NCI-H1092 treated with DMSO at 0.1 percent for 48 hours (cell line): ENCODE results near the gene ZMIZ1.

Experiments used
- DNase-seq: peaks from one replicate; lab custom pipeline; 2025; lab: John Stamatoyannopoulos, UW

ZMIZ1 gene

GRCh38 chr10:79208251-79208983 is 139.7 kb downstream of the ZMIZ1 start:
- no peak for DNase-seq

- DNase-seq, result no peak
Observed at GRCh38 chr10:79209340-79209739, 140.6 kb downstream of the ZMIZ1 start.

- DNase-seq, result no peak
Observed at GRCh38 chr10:79209831-79210230, 141.1 kb downstream of the ZMIZ1 start.

- DNase-seq, result no peak
Observed at GRCh38 chr10:79210672-79211071, 141.9 kb downstream of the ZMIZ1 start.

- no peak for DNase-seq
Observed at GRCh38 chr10:79211616-79212015, 142.8 kb downstream of the ZMIZ1 start.

GRCh38 chr10:79215531-79215930 is 146.8 kb downstream of the ZMIZ1 start:
- no peak for DNase-seq

- DNase-seq, result no peak
Observed at GRCh38 chr10:79219322-79219957, 150.7 kb downstream of the ZMIZ1 start.

GRCh38 chr10:79220307-79220706 is 151.5 kb downstream of the ZMIZ1 start:
- DNase-seq, result no peak

- DNase-seq, result peak; percentile 72
Observed at GRCh38 chr10:79221110-79222051, 152.6 kb downstream of the ZMIZ1 start.

GRCh38 chr10:79222186-79222585 is 153.4 kb downstream of the ZMIZ1 start:
- no peak for DNase-seq

- DNase-seq, result no peak
Observed at GRCh38 chr10:79223091-79224048, 154.6 kb downstream of the ZMIZ1 start.

- no peak for DNase-seq
Observed at GRCh38 chr10:79224263-79224949, 155.6 kb downstream of the ZMIZ1 start.

- no peak for DNase-seq
Observed at GRCh38 chr10:79224992-79225391, 156.2 kb downstream of the ZMIZ1 start.

- DNase-seq, result no peak
Observed at GRCh38 chr10:79226391-79227245, 157.9 kb downstream of the ZMIZ1 start.

GRCh38 chr10:79229071-79229541 is 160.3 kb downstream of the ZMIZ1 start:
- DNase-seq, result no peak

GRCh38 chr10:79229830-79230327 is 161.1 kb downstream of the ZMIZ1 start:
- no peak for DNase-seq

GRCh38 chr10:79230328-79230830 is 161.6 kb downstream of the ZMIZ1 start:
- peak; percentile 38 for DNase-seq

- no peak for DNase-seq
Observed at GRCh38 chr10:79230850-79231249, 162.1 kb downstream of the ZMIZ1 start.

- no peak for DNase-seq
Observed at GRCh38 chr10:79231908-79232307, 163.1 kb downstream of the ZMIZ1 start.
